H1 (cell line): Measurements from ENCODE around the gene PALD1. TPM values are rescaled to one million over a fixed set of nuclear protein-coding genes. Genes with fewer than 3 reads are reported as not detected.
A peak's percentile ranks its signal among the peaks of the same experiment; 100 is the strongest.

Experiments
- CTCF ChIA-PET: fragments of 300-600 bp; sonication (Branson Sonifier 250); formaldehyde crosslinking; loops from one replicate; lab custom pipeline; 2021; ENCODE audit not compliant: partially characterized antibody; lab: Charles Lee
- POLR2A ChIA-PET: fragments of 300-600 bp; sonication (Branson Sonifier 250); formaldehyde crosslinking; loops from one replicate; lab custom pipeline; 2021; ENCODE audit warnings: inconsistent platforms; ENCODE audit not compliant: partially characterized antibody; lab: Charles Lee
- DNase-seq, 2 experiments: peaks; one replicate each; pipeline versions ENCODE4 v3.0.0 to v3.0.0-alpha.2; 2010 to 2022; ENCODE audit warnings: low spot score in 2 of 2, low read depth in 1 of 2, mixed read lengths in 1 of 2
- FAIRE-seq: peaks from 2 replicates; lab custom pipeline; 2011; peaks lifted over from hg19 to GRCh38; lab: Jason Lieb, UNC
- H2AFZ ChIP-seq: 2 replicates; pipeline ENCODE4 v1.8.1; 2012; ENCODE audit warnings: low read length, inconsistent platforms
- H2AK5ac ChIP-seq: 2 replicates; pipeline ENCODE4 v1.6.1; 2013; ENCODE audit warnings: low read depth, low read length
- H2BK120ac ChIP-seq: replicated peaks from 2 replicates; pipeline ENCODE3; 2013; ENCODE audit warnings: low read depth, low read length, inconsistent platforms
- H2BK12ac ChIP-seq: 2 replicates; pipeline ENCODE4 v1.6.1; 2013; ENCODE audit warnings: low read depth, low read length
- H2BK15ac ChIP-seq: 2 replicates; pipeline ENCODE4 v1.6.1; 2013; ENCODE audit warnings: low read length
- H2BK20ac ChIP-seq: 2 replicates; pipeline ENCODE4 v1.6.1; 2013; ENCODE audit warnings: low read length
- H2BK5ac ChIP-seq: 2 replicates; pipeline ENCODE4 v1.6.1; 2013; ENCODE audit warnings: low read depth, low read length
- H3K14ac ChIP-seq: 2 replicates; pipeline ENCODE4 v1.6.1; 2013; ENCODE audit warnings: inconsistent platforms; ENCODE audit not compliant: insufficient read length
- H3K18ac ChIP-seq: 2 replicates; pipeline ENCODE4 v1.6.1; 2013; ENCODE audit warnings: low read length; ENCODE audit errors: extremely low read depth
- H3K23ac ChIP-seq: 2 replicates; pipeline ENCODE4 v1.6.1; 2013; ENCODE audit warnings: inconsistent platforms; ENCODE audit not compliant: insufficient read length
- H3K23me2 ChIP-seq: 2 replicates; pipeline ENCODE4 v1.6.1; 2013; ENCODE audit warnings: low read depth, low read length
- H3K27ac ChIP-seq: 2 replicates; pipeline ENCODE4 v1.6.1; 2011; ENCODE audit warnings: low read depth, low read length, inconsistent platforms
- H3K27me3 ChIP-seq, 4 experiments: replicated peaks in 1 of 4; 1 replicate in 1 of 4; 2 replicates in 3 of 4; pipeline versions ENCODE4 v1.6.1 to v1.8.1; 2011 to 2013; ENCODE audit warnings: low read length in 3 of 4, mild to moderate bottlenecking in 3 of 4, inconsistent platforms in 2 of 4, mixed read lengths in 2 of 4, moderate library complexity in 1 of 4; ENCODE audit not compliant: control insufficient read depth in 3 of 4, insufficient read depth in 3 of 4; ENCODE audit errors: extremely low read depth in 1 of 4
- H3K36me3 ChIP-seq, 4 experiments: 2 replicates each; pipeline versions ENCODE4 v1.6.1 to v1.8.1; 2011 to 2013; ENCODE audit warnings: mild to moderate bottlenecking in 4 of 4, low read length in 3 of 4, moderate library complexity in 2 of 4, control low read depth in 1 of 4, inconsistent platforms in 1 of 4; ENCODE audit not compliant: insufficient read depth in 4 of 4, control insufficient read depth in 2 of 4
- H3K4ac ChIP-seq: replicated peaks from 2 replicates; pipeline ENCODE3; 2013; ENCODE audit warnings: low read length, low read depth, mixed read lengths, inconsistent platforms; ENCODE audit not compliant: insufficient read length
- H3K4me1 ChIP-seq, 4 experiments: replicated peaks in 1 of 4; 1 replicate in 1 of 4; 2 replicates in 3 of 4; pipeline versions ENCODE4 v1.6.1 to v1.8.1; 2011 to 2013; ENCODE audit warnings: low read length in 3 of 4, inconsistent platforms in 2 of 4, mixed read lengths in 1 of 4; ENCODE audit not compliant: insufficient read depth in 4 of 4, control insufficient read depth in 3 of 4
- H3K4me2 ChIP-seq, 2 experiments: 2 replicates each; pipeline versions ENCODE4 v1.6.1 to v1.8.1; 2011 to 2013; ENCODE audit warnings: low read depth in 2 of 2, low read length in 2 of 2, control low read depth in 1 of 2, inconsistent platforms in 1 of 2, mild to moderate bottlenecking in 1 of 2; ENCODE audit not compliant: insufficient read depth in 1 of 2
- H3K4me3 ChIP-seq, 4 experiments: fragments of 200-600, 300-600 bp in 1 of 4; sonication (generic), shearing (Covaris generic), sonication (Bioruptor Twin) in 1 of 4; 2 replicates each; pipeline versions ENCODE4 v1.5.1 to v1.8.1; 2011 to 2016; ENCODE audit warnings: low read length in 4 of 4, low read depth in 3 of 4, control low read depth in 2 of 4, inconsistent platforms in 2 of 4, mild to moderate bottlenecking in 2 of 4, mixed read lengths in 1 of 4, moderate library complexity in 1 of 4; ENCODE audit not compliant: insufficient read depth in 2 of 4; ENCODE audit errors: extremely low read depth in 1 of 4
- H3K56ac ChIP-seq: replicated peaks from 2 replicates; pipeline ENCODE3; 2013; ENCODE audit warnings: low read depth, mild to moderate bottlenecking, mixed read lengths, low read length, inconsistent platforms; ENCODE audit not compliant: insufficient read length
- H3K79me1 ChIP-seq: 2 replicates; pipeline ENCODE4 v1.6.1; 2013; ENCODE audit warnings: low read depth, low read length, control low read depth
- H3K79me2 ChIP-seq, 2 experiments: 2 replicates each; pipeline versions ENCODE4 v1.6.1 to v1.8.1; 2012 to 2013; ENCODE audit warnings: low read length in 2 of 2, mild to moderate bottlenecking in 2 of 2, inconsistent platforms in 1 of 2; ENCODE audit not compliant: insufficient read depth in 2 of 2, control insufficient read depth in 1 of 2
- H3K9ac ChIP-seq, 4 experiments: replicated peaks in 1 of 4; 1 replicate in 1 of 4; 2 replicates in 3 of 4; pipeline versions ENCODE4 v1.6.1 to v1.8.1; 2011 to 2013; ENCODE audit warnings: low read depth in 3 of 4, low read length in 3 of 4, control low read depth in 2 of 4, mild to moderate bottlenecking in 2 of 4, moderate library complexity in 2 of 4, inconsistent platforms in 1 of 4; ENCODE audit errors: extremely low read depth in 1 of 4
- H3K9me3 ChIP-seq, 2 experiments: 2 replicates each; pipeline versions ENCODE4 v1.6.1 to v1.8.1; 2012 to 2013; ENCODE audit warnings: mild to moderate bottlenecking in 2 of 2, moderate library complexity in 2 of 2, control low read depth in 1 of 2, inconsistent platforms in 1 of 2, low read depth in 1 of 2, low read length in 1 of 2, mixed read lengths in 1 of 2; ENCODE audit not compliant: insufficient read depth in 2 of 2
- H4K20me1 ChIP-seq, 2 experiments: replicated peaks in 1 of 2; 2 replicates each; pipeline versions ENCODE3 to v1.8.1; 2011 to 2013; ENCODE audit warnings: inconsistent platforms in 2 of 2, low read length in 2 of 2, mild to moderate bottlenecking in 1 of 2; ENCODE audit not compliant: insufficient read depth in 2 of 2, control insufficient read depth in 1 of 2
- H4K5ac ChIP-seq: 2 replicates; pipeline ENCODE4 v1.6.1; 2013; ENCODE audit warnings: low read length, low read depth, mixed read lengths, inconsistent platforms; ENCODE audit not compliant: insufficient read length
- H4K8ac ChIP-seq: 2 replicates; pipeline ENCODE4 v1.8.0; 2013; ENCODE audit warnings: mild to moderate bottlenecking, moderate library complexity, low read length, inconsistent platforms; ENCODE audit not compliant: insufficient read depth; ENCODE audit errors: extremely low read depth
- H4K91ac ChIP-seq: replicated peaks from 2 replicates; pipeline ENCODE3; 2013; ENCODE audit warnings: low read length, mixed read lengths, inconsistent platforms; ENCODE audit not compliant: insufficient read length
- BACH1 ChIP-seq: IDR thresholded peaks from 2 replicates; pipeline ENCODE4 v1.6.1; 2012; ENCODE audit warnings: low read length, improper control_type of control experiment
- CTBP2 ChIP-seq: IDR thresholded peaks from 2 replicates; pipeline ENCODE4 v1.7.0; 2011; ENCODE audit warnings: borderline replicate concordance, mild to moderate bottlenecking, moderate library complexity, mixed read lengths, low read length; ENCODE audit not compliant: insufficient read depth, insufficient read length
- E2F6 ChIP-seq: IDR thresholded peaks from 2 replicates; pipeline ENCODE4 v1.6.1; 2012; ENCODE audit warnings: inconsistent platforms
- FOSL1 ChIP-seq: IDR thresholded peaks from 2 replicates; pipeline ENCODE4 v1.6.1; 2011; ENCODE audit warnings: mild to moderate bottlenecking, low read depth, low read length, moderate library complexity; ENCODE audit not compliant: insufficient read depth
- JUN ChIP-seq: IDR thresholded peaks from 2 replicates; pipeline ENCODE4 v1.6.1; 2011; ENCODE audit warnings: low read depth, mild to moderate bottlenecking, improper control_type of control experiment, low read length
- KDM5A ChIP-seq: fragments of 200-600 bp; IDR thresholded peaks from 2 replicates; pipeline ENCODE4 v1.7.1; 2012; ENCODE audit warnings: mild to moderate bottlenecking, low read length, inconsistent platforms, mixed read lengths
- SIN3A ChIP-seq, 2 experiments: IDR thresholded peaks in 1 of 2; conservative IDR thresholded peaks in 1 of 2; 2 replicates each; pipeline ENCODE4 v1.6.1; 2011 to 2012; ENCODE audit warnings: low read length in 2 of 2, improper control_type of control experiment in 1 of 2, low read depth in 1 of 2, mild to moderate bottlenecking in 1 of 2
- TBP ChIP-seq: IDR thresholded peaks from 2 replicates; pipeline ENCODE4 v1.6.1; 2011; ENCODE audit warnings: low read depth, low read length, improper control_type of control experiment
- ZNF274 ChIP-seq: IDR thresholded peaks from 2 replicates; pipeline ENCODE4 v1.7.0; 2012; ENCODE audit warnings: low read length, borderline replicate concordance; ENCODE audit errors: extremely low read depth
- WGBS, 2 experiments: shearing (Covaris generic) in 1 of 2; methylation state at CpG; one replicate each; pipeline versions ENCODE4 v1.1.6 to v1.1.7; 2013 to 2015; ENCODE audit warnings: low lambda C conversion rate in 2 of 2, mixed read lengths in 2 of 2, inconsistent platforms in 1 of 2, low coverage in 1 of 2, missing lambda C conversion rate in 1 of 2; ENCODE audit not compliant: insufficient replicate concordance in 2 of 2, insufficient coverage in 1 of 2, insufficient read length in 1 of 2; ENCODE audit errors: extremely low coverage in 1 of 2, missing lambda C conversion rate in 1 of 2; 5-methylcytosine and 5-hydroxymethylcytosine counted together
- polyA plus RNA-seq, 7 experiments: library from polyadenylated mRNA; depleted of rRNA in 3 of 7; stranded (reverse) in 5 of 7; unstranded in 2 of 7; fragments of >200 nt in 5 of 7; fragments of 200-250 nt in 2 of 7; gene quantifications; 1 replicate in 5 of 7; 2 replicates in 1 of 7; 4 replicates in 1 of 7; pipeline versions ENCODE4 v1.2.1 to v1.2.3, GENCODE V29; 2011 to 2013; ENCODE audit warnings: missing spikeins in 2 of 7, mixed read lengths in 2 of 7
- total RNA-seq: library from RNA; stranded (reverse); fragmentation: NEBNext Ultra II Directional; extraction: Animal tissue kit (Norgen Biotek cat#: 25700); gene quantifications from 2 replicates; pipeline ENCODE4 v1.2.1, GENCODE V29; 2021
- TF ChIP-seq, protein P1 (sequence below): IDR thresholded peaks from 2 replicates; pipeline ENCODE4 v1.6.1; 2012; ENCODE audit warnings: low read length, inconsistent platforms

PALD1 gene
- total and polyA plus RNA-seq, 2 of the 8 experiments (the other 6 are each of a cell fraction or from before 2014, with no cell fraction given): 13.3 to 32.8 TPM

GRCh38 chr10:70588255-70588654, 109.7 kb downstream of the PALD1 start:
- H3K27ac ChIP-seq: no peak overlapping the region
- no peak overlapping the region for H2BK15ac ChIP-seq
- H2BK20ac ChIP-seq: no peak overlapping the region
- no peak for TF ChIP-seq TBP
- no peak for TF ChIP-seq KDM5A
- TF ChIP-seq BACH1: no peak
- no peak for TF ChIP-seq E2F6
- no peak for TF ChIP-seq SIN3A (conservative IDR thresholded peaks at IDR 0.05 in 1 of 2, IDR thresholded peaks at IDR 0.05 in 1 of 2; ENCODE audit: low read depth in 1 of 2, low read length in 2 of 2)
- TF ChIP-seq, protein P1, sequence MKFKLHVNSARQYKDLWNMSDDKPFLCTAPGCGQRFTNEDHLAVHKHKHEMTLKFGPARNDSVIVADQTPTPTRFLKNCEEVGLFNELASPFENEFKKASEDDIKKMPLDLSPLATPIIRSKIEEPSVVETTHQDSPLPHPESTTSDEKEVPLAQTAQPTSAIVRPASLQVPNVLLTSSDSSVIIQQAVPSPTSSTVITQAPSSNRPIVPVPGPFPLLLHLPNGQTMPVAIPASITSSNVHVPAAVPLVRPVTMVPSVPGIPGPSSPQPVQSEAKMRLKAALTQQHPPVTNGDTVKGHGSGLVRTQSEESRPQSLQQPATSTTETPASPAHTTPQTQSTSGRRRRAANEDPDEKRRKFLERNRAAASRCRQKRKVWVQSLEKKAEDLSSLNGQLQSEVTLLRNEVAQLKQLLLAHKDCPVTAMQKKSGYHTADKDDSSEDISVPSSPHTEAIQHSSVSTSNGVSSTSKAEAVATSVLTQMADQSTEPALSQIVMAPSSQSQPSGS: no peak
- no peak for TF ChIP-seq JUN
- TF ChIP-seq FOSL1: no peak
- no peak for TF ChIP-seq CTBP2
- TF ChIP-seq ZNF274: no peak
- H4K20me1 ChIP-seq: no peaks in the 10 kb centered on the region
- no peak overlapping the region for H3K4ac ChIP-seq
- H3K79me1 ChIP-seq: no peaks in the 10 kb centered on the region
- FAIRE-seq (no peak), DNase-seq (peak in 1 of 2 experiments; percentile 37)
- H3K79me2 ChIP-seq: no peaks in the 10 kb centered on the region
- ChIA-PET POLR2A (interaction anchor here (2.2 kb wide), 1 partner anchor 15 kb away, joined by 4 read pairs; the partner anchor contains the start of gene PRF1), CTCF (interaction anchor here (1.0 to 7.4 kb wide), 2 partner anchors 28 to 39 kb away, joined by 7 to 47 read pairs; no protein-coding TSS in a partner anchor)
- no peak overlapping the region for H2BK120ac ChIP-seq
- no peak overlapping the region for H4K5ac ChIP-seq
- no peak overlapping the region for H3K4me2 ChIP-seq
- no peak overlapping the region for H3K18ac ChIP-seq
- no peak overlapping the region for H3K23ac ChIP-seq
- H2BK12ac ChIP-seq: no peak overlapping the region
- H3K9ac ChIP-seq: no peak overlapping the region
- no peak overlapping the region for H2AK5ac ChIP-seq
- no peak overlapping the region for H3K56ac ChIP-seq
- no peak overlapping the region for H4K91ac ChIP-seq
- H2AFZ ChIP-seq: no peak overlapping the region
- H2BK5ac ChIP-seq: no peak overlapping the region
- H4K8ac ChIP-seq: no peak overlapping the region
- no peak overlapping the region for H3K4me3 ChIP-seq
- H3K23me2 ChIP-seq: no peaks in the 10 kb centered on the region
- no peaks in the 10 kb centered on the region for H3K36me3 ChIP-seq
- H3K27me3 ChIP-seq: peaks cover 0 to 2% (median 0%) of the 10 kb centered on the region in 4 experiments; a peak in 1 of 7 replicates
- peaks cover 0 to 6% (median 4%) of the 10 kb centered on the region in 4 experiments; a peak in 5 of 7 replicates for H3K4me1 ChIP-seq
- no peaks in the 10 kb centered on the region for H3K9me3 ChIP-seq
- 76% methylated on average over 6 of the region's 6 CpGs; no CpG with 5 or more reads in 1 of the 2 experiments for WGBS, 2 experiments
- no peak overlapping the region for H3K14ac ChIP-seq
